HepG2 (cell line): ENCODE data around the gene AUTS2. TPM values are rescaled to one million over a fixed set of nuclear protein-coding genes. Genes with fewer than 3 reads are reported as not detected.

Experiments
- ATAC-seq: fragments of 200-7000 bp; cut with Tn5 transposase; 3 replicates; pipeline ENCODE4 v1.9.1; 2020; ENCODE audit warnings: mild to moderate bottlenecking, moderate library complexity
- BruUV-seq: library from RNA; stranded (reverse); fragments of 400-500 nt; replicated peaks from 2 replicates; lab custom pipeline; 2021; lab: Mats Ljungman, UMichigan
- CTCF ChIA-PET: fragments of 300-600 bp; formaldehyde crosslinking; extraction: SDS; loops from one replicate; lab custom pipeline; 2021; ENCODE audit warnings: low total read pairs, inconsistent platforms, low intra/inter-chr PET ratio; lab: Yijun Ruan, JAX
- POLR2A ChIA-PET: fragments of 350-600 bp; sonication (Branson Sonifier 250); formaldehyde crosslinking; loops from one replicate; lab custom pipeline; 2020; ENCODE audit warnings: antibody characterized with exemption, inconsistent platforms; lab: Yijun Ruan, JAX
- DNase-seq: peaks from one replicate; pipeline ENCODE4 v3.0.0-alpha.2; 2015; ENCODE audit warnings: low spot score
- FAIRE-seq: peaks from 3 replicates; lab custom pipeline; 2011; peaks lifted over from hg19 to GRCh38; lab: Jason Lieb, UNC
- H2AFZ ChIP-seq: one replicate; pipeline ENCODE4 v1.6.1; 2011; ENCODE audit warnings: low read length, inconsistent platforms
- H3K27ac ChIP-seq: fragments of 300-600 bp; 3 replicates; pipeline ENCODE4 v1.8.0; 2011; ENCODE audit warnings: mixed run types, mild to moderate bottlenecking, mixed read lengths, low read length, inconsistent platforms; ENCODE audit not compliant: insufficient read depth; ENCODE audit errors: extremely low read length
- H3K27me3 ChIP-seq, 2 experiments: fragments of 200-600 bp in 1 of 2; 2 replicates in 1 of 2; 3 replicates in 1 of 2; pipeline versions ENCODE4 v1.6.0 to v1.8.0; 2011; ENCODE audit warnings: low read length in 2 of 2, mild to moderate bottlenecking in 2 of 2, moderate library complexity in 2 of 2, inconsistent platforms in 1 of 2; ENCODE audit not compliant: insufficient read depth in 2 of 2, control insufficient read depth in 1 of 2
- H3K36me3 ChIP-seq, 2 experiments: fragments of 200-600 bp in 1 of 2; replicated peaks in 1 of 2; 2 replicates in 1 of 2; 3 replicates in 1 of 2; pipeline versions ENCODE4 v1.5.1 to v1.8.0; 2011; ENCODE audit warnings: low read length in 2 of 2, inconsistent platforms in 1 of 2; ENCODE audit not compliant: insufficient read depth in 2 of 2, control insufficient read depth in 1 of 2
- H3K4me1 ChIP-seq: 2 replicates; pipeline ENCODE4 v1.5.1; 2012; ENCODE audit warnings: low read length, inconsistent platforms; ENCODE audit not compliant: insufficient read depth
- H3K4me2 ChIP-seq: 2 replicates; pipeline ENCODE4 v1.6.0; 2011; ENCODE audit warnings: low read depth, low read length, inconsistent platforms
- H3K4me3 ChIP-seq, 3 experiments: fragments of 200-600 bp in 1 of 3; sonication (generic), shearing (Covaris generic) in 1 of 3; replicated peaks in 1 of 3; 2 replicates each; pipeline ENCODE4 v1.5.1; 2011 to 2016; ENCODE audit warnings: low read length in 3 of 3, inconsistent platforms in 2 of 3, low read depth in 2 of 3, mild to moderate bottlenecking in 2 of 3, control low read depth in 1 of 3, mixed read lengths in 1 of 3; ENCODE audit not compliant: insufficient read depth in 1 of 3
- H3K79me2 ChIP-seq: one replicate; pipeline ENCODE4 v1.6.1; 2011; ENCODE audit warnings: low read length, inconsistent platforms; ENCODE audit not compliant: insufficient read depth
- H3K9ac ChIP-seq: 2 replicates; pipeline ENCODE4 v1.6.0; 2011; ENCODE audit warnings: mild to moderate bottlenecking, low read depth, low read length, inconsistent platforms; ENCODE audit not compliant: insufficient read depth
- H3K9me3 ChIP-seq: 2 replicates; pipeline ENCODE4 v1.5.1; 2012; ENCODE audit warnings: mild to moderate bottlenecking, low read length
- H4K20me1 ChIP-seq: 2 replicates; pipeline ENCODE4 v1.6.0; 2011; ENCODE audit warnings: inconsistent platforms, mild to moderate bottlenecking, low read length, moderate library complexity; ENCODE audit not compliant: insufficient read depth
- FOXC1 ChIP-seq: sonication (generic); formaldehyde crosslinking; IDR thresholded peaks from 2 replicates; pipeline ENCODE4 v1.8.0; 2022; ENCODE audit warnings: mild to moderate bottlenecking, missing genetic modification reagents, borderline replicate concordance
- GZF1 ChIP-seq: sonication (generic); formaldehyde crosslinking; IDR thresholded peaks from 2 replicates; pipeline ENCODE4 v1.5.1; 2020; ENCODE audit warnings: mild to moderate bottlenecking, missing genetic modification reagents
- HMGA1 ChIP-seq: sonication (generic); formaldehyde crosslinking; conservative IDR thresholded peaks from 2 replicates; pipeline ENCODE4 v1.4.0; 2020; ENCODE audit warnings: missing genetic modification reagents
- JARID2 ChIP-seq: sonication (generic); formaldehyde crosslinking; IDR thresholded peaks from 2 replicates; pipeline ENCODE4 v1.8.1; 2023; ENCODE audit warnings: missing genetic modification reagents, inconsistent platforms; ENCODE audit not compliant: insufficient replicate concordance
- MIXL1 ChIP-seq: IDR thresholded peaks from 2 replicates; pipeline ENCODE4 v1.6.1; 2016
- SALL1 ChIP-seq: sonication (generic); formaldehyde crosslinking; IDR thresholded peaks from 2 replicates; pipeline ENCODE4 v1.8.0; 2022; ENCODE audit warnings: mild to moderate bottlenecking, missing genetic modification reagents
- SRSF9 ChIP-seq: fragments of 200-400 bp; formaldehyde crosslinking; IDR thresholded peaks from 2 replicates; pipeline ENCODE4 v1.6.1; 2018; ENCODE audit warnings: borderline replicate concordance, mild to moderate bottlenecking, low read depth, low read length; ENCODE audit not compliant: insufficient read depth, poor library complexity, severe bottlenecking
- TCF7 ChIP-seq: sonication (generic); IDR thresholded peaks from 2 replicates; pipeline ENCODE4 v1.6.1; 2016; ENCODE audit warnings: antibody characterized with exemption, low read depth
- TEAD3 ChIP-seq: optimal IDR thresholded peaks from 2 replicates; pipeline ENCODE3; 2016; ENCODE audit warnings: borderline replicate concordance
- XRCC5 ChIP-seq: fragments of 200-400 bp; formaldehyde crosslinking; optimal IDR thresholded peaks from 2 replicates; pipeline ENCODE3; 2017; ENCODE audit warnings: mild to moderate bottlenecking, low read length
- ZBTB1 ChIP-seq: sonication (generic); formaldehyde crosslinking; IDR thresholded peaks from 2 replicates; pipeline ENCODE4 v1.4.0; 2020; ENCODE audit warnings: missing genetic modification reagents, borderline replicate concordance
- ZC3H13 ChIP-seq: sonication (generic); formaldehyde crosslinking; IDR thresholded peaks from 2 replicates; pipeline ENCODE4 v1.8.1; 2023; ENCODE audit warnings: mild to moderate bottlenecking, missing genetic modification reagents, moderate library complexity
- ZEB1 ChIP-seq: IDR thresholded peaks from 2 replicates; pipeline ENCODE4 v1.6.1; 2012; ENCODE audit warnings: mild to moderate bottlenecking, low read depth, inconsistent platforms; ENCODE audit not compliant: insufficient replicate concordance
- ZNF7 ChIP-seq: IDR thresholded peaks from 2 replicates; pipeline ENCODE4 v1.6.1; 2016; ENCODE audit warnings: missing biosample characterization, missing genetic modification reagents
- WGBS: methylation state at CpG from one replicate; pipeline ENCODE4 v1.1.6; 2017; ENCODE audit warnings: low lambda C conversion rate; 5-methylcytosine and 5-hydroxymethylcytosine counted together
- in situ Hi-C: cut with HindIII; loops from 2 replicates; pipeline ENCODE4 v1.10.0; 2017; ENCODE audit warnings: low pct_unique_long_range_greater_than_20kb; ENCODE audit not compliant: extremely low pct_ligation_motif_present
- intact Hi-C: fragments of 100-400 bp; cut with micrococcal nuclease; formaldehyde crosslinking; loops from one replicate; pipeline ENCODE4 v1.10.0; 2022; ENCODE audit not compliant: unreplicated experiment
- polyA plus RNA-seq, 8 experiments: library from polyadenylated mRNA; depleted of rRNA in 3 of 8; stranded (reverse) in 7 of 8; unstranded in 1 of 8; fragments of >200 nt; fragmentation: Illumina TruSeq in 4 of 8; extraction: Trizol in 4 of 8; gene quantifications; 2 replicates each; pipeline versions ENCODE4 v1.2.1 to v1.2.3, GENCODE V29; 2011 to 2016; ENCODE audit warnings: low read depth in 4 of 8, missing spikeins in 1 of 8, mixed read lengths in 1 of 8; ENCODE audit not compliant: insufficient read depth in 1 of 8
- total RNA-seq, 5 experiments: library from RNA; depleted of rRNA; stranded (reverse); fragments of >200 nt; fragmentation: Illumina TruSeq; extraction: Trizol; gene quantifications; 2 replicates each; pipeline ENCODE4 v1.2.3, GENCODE V29; 2016; ENCODE audit warnings: low read depth in 1 of 5
- TF ChIP-seq, protein P1 (sequence below): sonication (generic); formaldehyde crosslinking; IDR thresholded peaks from 2 replicates; pipeline ENCODE4 v1.5.0; 2020; ENCODE audit warnings: missing genetic modification reagents, mild to moderate bottlenecking, borderline replicate concordance
- TF ChIP-seq, protein P2 (sequence below): sonication (generic); formaldehyde crosslinking; IDR thresholded peaks from 2 replicates; pipeline ENCODE4 v1.8.0; 2023; ENCODE audit warnings: mild to moderate bottlenecking, missing genetic modification reagents
- TF ChIP-seq, protein P3 (sequence below): fragments of 450-650 bp; IDR thresholded peaks from 2 replicates; pipeline ENCODE4 v1.6.1; 2017
- TF ChIP-seq, protein P4 (sequence below): sonication (generic); formaldehyde crosslinking; IDR thresholded peaks from 2 replicates; pipeline ENCODE4 v1.4.0; 2020; ENCODE audit warnings: missing genetic modification reagents
- TF ChIP-seq, protein P5 (sequence below): sonication (generic); formaldehyde crosslinking; IDR thresholded peaks from 2 replicates; pipeline ENCODE4 v1.5.0; 2020; ENCODE audit warnings: mild to moderate bottlenecking, missing genetic modification reagents

The AUTS2 gene
- total and polyA plus RNA-seq, 2 of the 13 experiments (the other 11 are each of a cell fraction or from before 2014, with no cell fraction given): 0.38 TPM; not detected in 1

DNA sequence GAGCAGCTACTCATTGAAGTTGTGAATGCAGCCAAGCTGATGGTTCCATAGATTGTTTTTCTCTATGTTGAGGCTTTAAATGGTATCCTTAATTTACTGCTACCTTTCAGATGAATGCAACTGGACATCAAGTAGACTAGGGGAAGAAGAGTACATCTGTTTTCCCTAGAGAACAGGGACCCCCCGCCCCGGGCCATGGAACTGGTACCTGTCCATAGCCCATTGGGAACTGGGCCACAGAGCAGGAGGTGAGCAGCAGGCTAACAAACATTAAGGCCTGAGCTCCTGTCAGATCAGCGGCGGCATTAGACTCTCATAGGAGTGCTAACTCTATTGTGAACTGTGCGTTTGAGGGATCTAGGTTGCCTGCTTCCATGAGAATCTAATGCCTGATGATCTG, 391.3 kb downstream of the AUTS2 start:
- no peak overlapping the region for H3K4me3 ChIP-seq
- no peak overlapping the region for H3K4me2 ChIP-seq
- H3K36me3 ChIP-seq: no peaks in the 10 kb centered on the region
- DNase-seq (no peak), FAIRE-seq (no peak), ATAC-seq (no peak)
- in situ Hi-C loops: no loop called here
- H3K9ac ChIP-seq: no peak overlapping the region
- H3K27me3 ChIP-seq: no peaks in the 10 kb centered on the region
- no peaks in the 10 kb centered on the region for H3K4me1 ChIP-seq
- no peaks in the 10 kb centered on the region for H4K20me1 ChIP-seq
- no peak overlapping the region for H2AFZ ChIP-seq
- ChIA-PET POLR2A (no interaction called here), CTCF (no interaction called here)
- no peaks in the 10 kb centered on the region for H3K9me3 ChIP-seq
- WGBS: 60% methylated on average over 3 of the region's 5 CpGs
- H3K79me2 ChIP-seq: no peaks in the 10 kb centered on the region
- no TSS peak for BruUV-seq
- H3K27ac ChIP-seq: no peak overlapping the region
- intact Hi-C loops: no loop called here
- TF ChIP-seq, protein P1, sequence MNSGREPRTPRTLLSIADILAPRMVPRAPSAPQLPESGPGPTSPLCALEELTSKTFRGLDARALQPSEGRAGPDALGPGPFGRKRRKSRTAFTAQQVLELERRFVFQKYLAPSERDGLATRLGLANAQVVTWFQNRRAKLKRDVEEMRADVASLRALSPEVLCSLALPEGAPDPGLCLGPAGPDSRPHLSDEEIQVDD: no peak
- TF ChIP-seq FOXC1 (CRISPR knock-in tag) (no peak), ZEB1 (no peak), XRCC5 (no peak), ZBTB1 (CRISPR knock-in tag) (no peak), TCF7 (no peak), SRSF9 (no peak), MIXL1 (no peak), SALL1 (CRISPR knock-in tag) (no peak), GZF1 (no peak), ZC3H13 (no peak), ZNF7 (no peak), HMGA1 (no peak), JARID2 (no peak), TEAD3 (CRISPR knock-in tag) (no peak)
- TF ChIP-seq, protein P2, sequence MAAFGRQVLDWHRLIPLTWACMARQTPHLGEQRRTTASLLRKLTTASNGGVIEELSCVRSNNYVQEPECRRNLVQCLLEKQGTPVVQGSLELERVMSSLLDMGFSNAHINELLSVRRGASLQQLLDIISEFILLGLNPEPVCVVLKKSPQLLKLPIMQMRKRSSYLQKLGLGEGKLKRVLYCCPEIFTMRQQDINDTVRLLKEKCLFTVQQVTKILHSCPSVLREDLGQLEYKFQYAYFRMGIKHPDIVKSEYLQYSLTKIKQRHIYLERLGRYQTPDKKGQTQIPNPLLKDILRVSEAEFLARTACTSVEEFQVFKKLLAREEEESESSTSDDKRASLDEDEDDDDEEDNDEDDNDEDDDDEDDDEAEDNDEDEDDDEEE (CRISPR knock-in tag): no peak
- TF ChIP-seq, protein P3, sequence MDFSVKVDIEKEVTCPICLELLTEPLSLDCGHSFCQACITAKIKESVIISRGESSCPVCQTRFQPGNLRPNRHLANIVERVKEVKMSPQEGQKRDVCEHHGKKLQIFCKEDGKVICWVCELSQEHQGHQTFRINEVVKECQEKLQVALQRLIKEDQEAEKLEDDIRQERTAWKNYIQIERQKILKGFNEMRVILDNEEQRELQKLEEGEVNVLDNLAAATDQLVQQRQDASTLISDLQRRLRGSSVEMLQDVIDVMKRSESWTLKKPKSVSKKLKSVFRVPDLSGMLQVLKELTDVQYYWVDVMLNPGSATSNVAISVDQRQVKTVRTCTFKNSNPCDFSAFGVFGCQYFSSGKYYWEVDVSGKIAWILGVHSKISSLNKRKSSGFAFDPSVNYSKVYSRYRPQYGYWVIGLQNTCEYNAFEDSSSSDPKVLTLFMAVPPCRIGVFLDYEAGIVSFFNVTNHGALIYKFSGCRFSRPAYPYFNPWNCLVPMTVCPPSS: no peak
- TF ChIP-seq, protein P4, sequence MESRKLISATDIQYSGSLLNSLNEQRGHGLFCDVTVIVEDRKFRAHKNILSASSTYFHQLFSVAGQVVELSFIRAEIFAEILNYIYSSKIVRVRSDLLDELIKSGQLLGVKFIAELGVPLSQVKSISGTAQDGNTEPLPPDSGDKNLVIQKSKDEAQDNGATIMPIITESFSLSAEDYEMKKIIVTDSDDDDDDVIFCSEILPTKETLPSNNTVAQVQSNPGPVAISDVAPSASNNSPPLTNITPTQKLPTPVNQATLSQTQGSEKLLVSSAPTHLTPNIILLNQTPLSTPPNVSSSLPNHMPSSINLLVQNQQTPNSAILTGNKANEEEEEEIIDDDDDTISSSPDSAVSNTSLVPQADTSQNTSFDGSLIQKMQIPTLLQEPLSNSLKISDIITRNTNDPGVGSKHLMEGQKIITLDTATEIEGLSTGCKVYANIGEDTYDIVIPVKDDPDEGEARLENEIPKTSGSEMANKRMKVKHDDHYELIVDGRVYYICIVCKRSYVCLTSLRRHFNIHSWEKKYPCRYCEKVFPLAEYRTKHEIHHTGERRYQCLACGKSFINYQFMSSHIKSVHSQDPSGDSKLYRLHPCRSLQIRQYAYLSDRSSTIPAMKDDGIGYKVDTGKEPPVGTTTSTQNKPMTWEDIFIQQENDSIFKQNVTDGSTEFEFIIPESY: no peak
- TF ChIP-seq, protein P5, sequence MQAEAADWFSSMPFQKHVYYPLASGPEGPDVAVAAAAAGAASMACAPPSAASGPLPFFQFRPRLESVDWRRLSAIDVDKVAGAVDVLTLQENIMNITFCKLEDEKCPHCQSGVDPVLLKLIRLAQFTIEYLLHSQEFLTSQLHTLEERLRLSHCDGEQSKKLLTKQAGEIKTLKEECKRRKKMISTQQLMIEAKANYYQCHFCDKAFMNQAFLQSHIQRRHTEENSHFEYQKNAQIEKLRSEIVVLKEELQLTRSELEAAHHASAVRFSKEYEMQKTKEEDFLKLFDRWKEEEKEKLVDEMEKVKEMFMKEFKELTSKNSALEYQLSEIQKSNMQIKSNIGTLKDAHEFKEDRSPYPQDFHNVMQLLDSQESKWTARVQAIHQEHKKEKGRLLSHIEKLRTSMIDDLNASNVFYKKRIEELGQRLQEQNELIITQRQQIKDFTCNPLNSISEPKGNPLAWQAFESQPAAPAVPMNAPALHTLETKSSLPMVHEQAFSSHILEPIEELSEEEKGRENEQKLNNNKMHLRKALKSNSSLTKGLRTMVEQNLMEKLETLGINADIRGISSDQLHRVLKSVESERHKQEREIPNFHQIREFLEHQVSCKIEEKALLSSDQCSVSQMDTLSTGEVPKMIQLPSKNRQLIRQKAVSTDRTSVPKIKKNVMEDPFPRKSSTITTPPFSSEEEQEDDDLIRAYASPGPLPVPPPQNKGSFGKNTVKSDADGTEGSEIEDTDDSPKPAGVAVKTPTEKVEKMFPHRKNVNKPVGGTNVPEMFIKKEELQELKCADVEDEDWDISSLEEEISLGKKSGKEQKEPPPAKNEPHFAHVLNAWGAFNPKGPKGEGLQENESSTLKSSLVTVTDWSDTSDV (CRISPR knock-in tag): no peak
